GM19193 (cell line): ENCODE measurements around the gene CHN1.

Source experiments
- POLR2A ChIP-seq: IDR thresholded peaks from 4 replicates; pipeline ENCODE4 v1.6.1; 2011; ENCODE audit not compliant: insufficient read depth, insufficient read length; ENCODE audit errors: extremely low read depth

CHN1 gene

GRCh38 chr2:174764280-174765255 lies 240.6 kb downstream of the CHN1 start, which contains the start of gene CHRNA1:
TSS of gene CHRNA1 (minus strand) at chr2:174764472. CDS start at chr2:174764394, 78 bp downstream.
- TF ChIP-seq POLR2A, result no peak

DNA sequence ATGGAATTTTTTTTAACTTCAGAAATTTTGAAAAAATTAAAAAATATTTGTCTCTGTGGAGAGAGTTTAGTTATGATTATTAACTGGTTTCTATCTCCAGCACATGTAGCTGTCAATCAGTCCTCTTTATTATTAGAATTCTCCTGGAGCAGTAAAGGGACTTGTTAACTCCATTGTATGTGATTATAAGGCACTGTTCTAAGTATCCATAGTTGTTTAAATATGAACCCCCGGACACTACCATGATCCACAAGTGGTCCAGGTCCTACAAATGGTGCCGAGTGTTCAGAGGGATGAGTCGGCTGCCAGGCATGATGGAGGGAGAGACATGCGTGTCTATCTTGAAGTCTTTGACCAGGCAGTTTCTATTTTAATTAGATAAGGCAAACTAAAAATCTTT lies 241.4 kb downstream of the CHN1 start:
- no peak for TF ChIP-seq POLR2A

GRCh38 chr2:174762464-174762863 lies 242.7 kb downstream of the CHN1 start:
- TF ChIP-seq POLR2A, result no peak

DNA sequence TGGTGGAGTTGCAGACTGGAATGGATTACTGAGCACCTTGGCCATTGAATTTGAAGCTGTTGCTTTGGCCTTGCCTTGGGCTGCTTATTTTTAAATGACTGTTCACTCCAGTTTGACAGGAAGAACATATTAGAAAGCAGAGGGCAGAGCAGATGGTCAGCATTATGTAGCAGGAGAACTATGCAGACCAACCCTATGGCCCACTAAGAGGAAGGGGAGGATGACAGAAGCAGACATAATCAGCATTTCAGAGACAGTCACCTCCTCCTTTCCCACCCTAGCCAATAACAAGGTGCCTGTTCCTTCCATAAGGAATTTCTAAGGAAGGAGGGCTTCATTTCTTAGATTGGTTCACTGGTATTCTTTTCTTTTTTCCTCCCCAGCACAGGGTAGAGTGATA lies 243.3 kb downstream of the CHN1 start:
- TF ChIP-seq POLR2A, result no peak

DNA sequence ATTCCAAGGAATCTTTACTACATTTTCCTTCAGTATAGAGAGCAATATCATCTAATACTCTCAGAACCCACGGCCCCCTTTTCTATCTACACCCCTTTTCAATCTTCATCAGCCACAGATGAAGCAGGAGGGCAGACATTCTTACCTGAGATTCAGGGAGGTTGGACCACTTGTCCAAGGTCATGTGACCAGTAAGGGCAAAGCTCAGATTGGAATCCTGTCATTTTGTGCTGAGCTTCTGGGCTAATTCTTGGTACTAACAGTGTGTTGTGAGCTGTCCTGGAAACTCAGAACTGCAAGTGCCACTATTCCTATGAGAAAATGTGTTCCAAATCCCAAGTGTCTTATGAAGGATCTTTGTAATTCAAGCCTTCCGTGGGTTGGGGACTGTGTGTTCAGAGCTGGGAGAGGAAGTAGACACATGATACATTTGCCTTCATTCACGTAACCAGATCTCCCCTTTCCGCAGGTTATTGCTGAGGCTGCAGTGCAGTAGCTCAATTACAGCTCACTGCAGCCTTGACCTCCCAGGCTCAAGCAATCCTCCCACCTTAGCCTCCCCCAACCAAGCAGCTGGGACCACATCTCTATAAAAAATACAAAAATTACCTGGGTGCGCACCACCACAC lies 244.2 kb downstream of the CHN1 start:
- TF ChIP-seq POLR2A, result no peak

DNA sequence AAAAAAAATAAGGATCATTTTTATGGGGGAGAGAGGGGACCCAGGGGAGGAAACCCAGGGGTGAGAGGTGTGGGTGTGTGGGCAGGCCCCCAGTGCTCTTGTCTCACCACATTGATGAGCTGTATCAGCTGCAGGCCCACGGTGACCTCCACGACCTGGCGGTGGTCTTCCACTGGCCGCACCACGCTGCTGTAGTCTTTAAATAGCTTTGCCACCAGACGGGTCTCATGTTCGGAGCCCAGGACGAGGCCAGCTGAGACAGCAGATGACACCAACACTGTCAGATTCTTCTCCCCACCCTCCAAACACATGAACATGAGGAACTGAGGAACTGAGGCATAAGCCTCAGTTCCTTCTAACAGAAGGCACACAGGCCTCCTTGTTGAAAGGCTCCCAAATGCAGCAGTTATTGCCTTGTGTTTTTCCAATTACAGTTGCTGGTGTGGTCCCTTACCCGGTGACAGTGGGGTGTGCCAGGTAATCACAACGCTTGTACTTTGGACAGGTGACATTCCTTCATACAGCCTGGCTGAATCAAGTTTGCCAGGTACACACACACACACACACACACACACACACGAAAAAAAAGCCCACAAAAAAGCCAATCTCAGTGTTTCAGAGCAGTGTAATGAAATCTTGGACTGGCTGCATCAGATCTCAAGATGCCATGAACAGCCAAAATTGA lies 245.7 kb downstream of the CHN1 start:
- TF ChIP-seq POLR2A, result no peak

DNA sequence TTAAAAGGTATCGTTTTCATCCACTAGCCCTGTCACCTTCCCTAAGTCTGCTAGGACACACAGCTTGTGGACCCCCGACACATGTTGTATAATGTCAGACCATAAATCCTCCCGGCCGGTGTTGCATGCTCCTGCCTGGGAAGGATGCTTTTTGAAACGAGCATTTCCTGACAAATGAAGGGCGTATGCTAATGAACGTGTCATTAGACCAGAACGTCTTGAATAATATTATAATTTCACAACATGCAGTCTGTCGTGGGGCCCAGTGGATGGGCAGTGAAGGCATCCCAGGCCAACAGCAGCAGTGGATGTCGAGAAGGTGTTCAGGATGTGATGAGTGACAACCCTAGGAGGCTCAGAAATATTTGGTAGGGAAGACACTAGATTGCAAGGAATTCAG lies 248.4 kb downstream of the CHN1 start:
- no peak for TF ChIP-seq POLR2A

GRCh38 chr2:174753038-174753633 lies 252.0 kb downstream of the CHN1 start:
- TF ChIP-seq POLR2A, result no peak

DNA sequence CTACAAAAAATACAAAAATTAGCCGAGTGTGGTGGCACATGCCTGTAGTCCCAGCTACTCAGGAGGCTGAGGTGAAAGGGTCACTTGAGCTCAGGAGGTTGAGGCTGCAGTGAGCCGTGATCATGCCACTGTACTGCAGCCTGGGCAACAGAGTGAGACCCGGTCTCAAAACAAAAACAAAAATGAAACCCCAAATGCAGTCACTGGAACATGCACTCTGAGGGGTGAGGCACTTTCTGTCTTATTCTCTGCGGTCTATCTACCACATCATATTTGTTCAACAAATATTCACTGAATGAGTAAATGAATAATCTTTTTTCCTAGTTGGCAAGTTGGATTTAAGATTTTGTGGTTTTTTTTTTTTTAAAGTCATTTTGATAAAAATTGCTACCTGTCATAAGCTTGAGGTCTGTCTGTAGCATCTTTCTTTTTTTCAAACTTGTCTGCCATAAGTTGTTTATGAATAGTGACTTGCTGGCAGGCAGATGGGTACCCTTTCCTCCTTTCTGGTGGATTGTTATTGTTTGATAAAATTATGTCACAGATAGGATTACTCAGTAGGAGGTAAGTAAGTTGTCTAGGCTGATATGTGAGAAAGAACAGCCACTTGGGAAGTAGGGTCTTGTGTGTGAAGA lies 252.7 kb downstream of the CHN1 start:
- no peak for TF ChIP-seq POLR2A

- TF ChIP-seq POLR2A, result no peak
These were observed 254.2 kb downstream of the CHN1 start for GRCh38 chr2:174750923-174751441.

GRCh38 chr2:174749793-174750192 lies 255.4 kb downstream of the CHN1 start:
- no peak for TF ChIP-seq POLR2A

- TF ChIP-seq POLR2A, result no peak
These were observed 256.2 kb downstream of the CHN1 start for GRCh38 chr2:174748948-174749347.
